Subcutaneous abdominal adipose tissue (tissue), 5 donors: ENCODE data around the gene PCDH15.

ENCODE experiments used
- H3K27ac ChIP-seq: one replicate; pipeline ENCODE4 v1.7.0; 2013; ENCODE audit warnings: low read depth, mild to moderate bottlenecking, inconsistent platforms, low read length, moderate library complexity
- H3K27me3 ChIP-seq, 5 donors: one replicate each; pipeline ENCODE4 v1.7.0; 2013; ENCODE audit warnings: low read length in 5 of 5, inconsistent platforms in 1 of 5; ENCODE audit not compliant: control insufficient read depth in 5 of 5, insufficient read depth in 4 of 5
- H3K36me3 ChIP-seq, 5 donors: one replicate each; pipeline ENCODE4 v1.7.0; 2013; ENCODE audit warnings: low read length in 5 of 5; ENCODE audit not compliant: control insufficient read depth in 5 of 5, insufficient read depth in 5 of 5
- H3K4me1 ChIP-seq, 5 donors: one replicate each; pipeline ENCODE4 v1.7.0; 2013; ENCODE audit warnings: low read length in 5 of 5, mild to moderate bottlenecking in 3 of 5, moderate library complexity in 1 of 5; ENCODE audit not compliant: control insufficient read depth in 5 of 5, insufficient read depth in 5 of 5
- H3K4me3 ChIP-seq, 5 donors: one replicate each; pipeline ENCODE4 v1.7.0; 2013; ENCODE audit warnings: low read length in 5 of 5, low read depth in 1 of 5
- H3K9ac ChIP-seq, 5 donors: one replicate each; pipeline ENCODE4 v1.7.0; 2013; ENCODE audit warnings: low read length in 5 of 5, mild to moderate bottlenecking in 4 of 5, moderate library complexity in 3 of 5
- H3K9me3 ChIP-seq, 5 donors: one replicate each; pipeline ENCODE4 v1.7.0; 2013; ENCODE audit warnings: low read length in 5 of 5; ENCODE audit not compliant: control insufficient read depth in 5 of 5
- donor health status: healthy.
- donor health status: healthy.
- donor health status: healthy.
- donor health status: healthy.
- donor health status: healthy.

The PCDH15 gene

GRCh38 chr10:53997953-53998352, 803.1 kb downstream of the PCDH15 start:
- Histone ChIP-seq H3K4me1 (no peaks in the 10 kb centered on the region), H3K27me3 (no peaks in the 10 kb centered on the region), H3K36me3 (no peaks in the 10 kb centered on the region), H3K4me3 (no peak overlapping the region), H3K27ac (no peak overlapping the region), H3K9me3 (no peaks in the 10 kb centered on the region), H3K9ac (no peak overlapping the region)

- Histone ChIP-seq H3K27me3 (no peaks in the 10 kb centered on the region), H3K36me3 (no peaks in the 10 kb centered on the region), H3K27ac (no peak overlapping the region), H3K4me1 (no peaks in the 10 kb centered on the region), H3K4me3 (no peak overlapping the region), H3K9me3 (peaks cover 0 to 2% (median 0%) of the 10 kb centered on the region in 5 donors), H3K9ac (no peak overlapping the region)
Measured at GRCh38 chr10:53990799-53991238, 810.2 kb downstream of the PCDH15 start.

- no peak overlapping the region for H3K4me3 ChIP-seq
- H3K27ac ChIP-seq: no peak overlapping the region
- no peaks in the 10 kb centered on the region for H3K9me3 ChIP-seq
- no peaks in the 10 kb centered on the region for H3K36me3 ChIP-seq
- no peaks in the 10 kb centered on the region for H3K4me1 ChIP-seq
- no peaks in the 10 kb centered on the region for H3K27me3 ChIP-seq
- no peak overlapping the region for H3K9ac ChIP-seq
Measured at GRCh38 chr10:53983431-53983830, 817.6 kb downstream of the PCDH15 start.

- Histone ChIP-seq H3K27me3 (no peaks in the 10 kb centered on the region), H3K9ac (no peak overlapping the region), H3K4me1 (no peaks in the 10 kb centered on the region), H3K4me3 (no peak overlapping the region), H3K27ac (no peak overlapping the region), H3K9me3 (no peaks in the 10 kb centered on the region), H3K36me3 (no peaks in the 10 kb centered on the region)
Measured at GRCh38 chr10:53980210-53980609, 820.8 kb downstream of the PCDH15 start.

DNA sequence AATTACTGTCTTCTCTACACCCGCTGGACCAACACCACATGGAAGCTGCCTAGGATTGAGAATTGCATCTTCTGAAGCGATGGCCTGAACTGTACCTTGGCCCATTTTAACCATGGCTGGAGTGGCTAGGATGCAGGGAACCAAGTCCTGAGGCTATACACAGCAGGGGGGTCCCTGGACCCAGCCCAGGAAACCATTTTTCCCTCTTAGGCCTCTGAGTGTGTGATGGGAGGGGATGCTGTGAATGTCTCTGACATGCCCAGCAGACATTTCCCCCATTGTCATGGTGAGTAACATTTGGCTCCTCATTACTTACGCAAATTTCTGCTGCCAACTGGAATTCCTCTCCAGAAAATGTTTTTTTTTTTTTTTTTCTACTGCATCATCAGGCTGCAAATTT, 822.7 kb downstream of the PCDH15 start:
- Histone ChIP-seq H3K9me3 (no peaks in the 10 kb centered on the region), H3K9ac (no peak overlapping the region), H3K27me3 (no peaks in the 10 kb centered on the region), H3K4me3 (no peak overlapping the region), H3K4me1 (no peaks in the 10 kb centered on the region), H3K36me3 (no peaks in the 10 kb centered on the region), H3K27ac (no peak overlapping the region)

- no peak overlapping the region for H3K9ac ChIP-seq
- H3K27ac ChIP-seq: no peak overlapping the region
- H3K9me3 ChIP-seq: no peaks in the 10 kb centered on the region
- H3K27me3 ChIP-seq: no peaks in the 10 kb centered on the region
- no peaks in the 10 kb centered on the region for H3K36me3 ChIP-seq
- H3K4me3 ChIP-seq: no peak overlapping the region
- no peaks in the 10 kb centered on the region for H3K4me1 ChIP-seq
Measured at GRCh38 chr10:53977267-53977666, 823.8 kb downstream of the PCDH15 start.

DNA sequence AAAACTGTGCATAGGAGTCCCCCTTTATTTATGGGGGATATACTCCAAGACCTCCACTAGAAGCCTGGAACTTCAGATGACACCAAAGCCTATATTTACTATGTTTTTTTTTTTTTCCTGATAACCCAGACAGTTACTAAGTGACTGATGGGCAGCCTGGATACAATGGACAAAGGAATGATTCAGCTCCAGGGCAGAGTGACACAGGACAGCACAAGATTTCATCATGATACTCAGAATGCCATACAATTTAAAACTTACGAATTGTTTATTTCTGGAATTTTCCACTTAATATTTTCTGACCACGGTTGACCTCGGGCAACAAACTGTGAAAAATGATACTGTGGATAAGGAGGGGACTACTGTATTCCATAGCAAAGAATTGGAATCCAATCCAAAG, 843.6 kb downstream of the PCDH15 start:
- Histone ChIP-seq H3K9ac (no peak overlapping the region), H3K4me3 (no peak overlapping the region), H3K9me3 (no peaks in the 10 kb centered on the region), H3K27ac (no peak overlapping the region), H3K36me3 (no peaks in the 10 kb centered on the region), H3K27me3 (no peaks in the 10 kb centered on the region), H3K4me1 (no peaks in the 10 kb centered on the region)

GRCh38 chr10:53955091-53955490, 845.9 kb downstream of the PCDH15 start:
- Histone ChIP-seq H3K4me1 (no peaks in the 10 kb centered on the region), H3K27ac (no peak overlapping the region), H3K9ac (no peak overlapping the region), H3K9me3 (peaks cover 0 to 6% (median 0%) of the 10 kb centered on the region in 5 donors), H3K4me3 (no peak overlapping the region), H3K27me3 (no peaks in the 10 kb centered on the region), H3K36me3 (no peaks in the 10 kb centered on the region)

DNA sequence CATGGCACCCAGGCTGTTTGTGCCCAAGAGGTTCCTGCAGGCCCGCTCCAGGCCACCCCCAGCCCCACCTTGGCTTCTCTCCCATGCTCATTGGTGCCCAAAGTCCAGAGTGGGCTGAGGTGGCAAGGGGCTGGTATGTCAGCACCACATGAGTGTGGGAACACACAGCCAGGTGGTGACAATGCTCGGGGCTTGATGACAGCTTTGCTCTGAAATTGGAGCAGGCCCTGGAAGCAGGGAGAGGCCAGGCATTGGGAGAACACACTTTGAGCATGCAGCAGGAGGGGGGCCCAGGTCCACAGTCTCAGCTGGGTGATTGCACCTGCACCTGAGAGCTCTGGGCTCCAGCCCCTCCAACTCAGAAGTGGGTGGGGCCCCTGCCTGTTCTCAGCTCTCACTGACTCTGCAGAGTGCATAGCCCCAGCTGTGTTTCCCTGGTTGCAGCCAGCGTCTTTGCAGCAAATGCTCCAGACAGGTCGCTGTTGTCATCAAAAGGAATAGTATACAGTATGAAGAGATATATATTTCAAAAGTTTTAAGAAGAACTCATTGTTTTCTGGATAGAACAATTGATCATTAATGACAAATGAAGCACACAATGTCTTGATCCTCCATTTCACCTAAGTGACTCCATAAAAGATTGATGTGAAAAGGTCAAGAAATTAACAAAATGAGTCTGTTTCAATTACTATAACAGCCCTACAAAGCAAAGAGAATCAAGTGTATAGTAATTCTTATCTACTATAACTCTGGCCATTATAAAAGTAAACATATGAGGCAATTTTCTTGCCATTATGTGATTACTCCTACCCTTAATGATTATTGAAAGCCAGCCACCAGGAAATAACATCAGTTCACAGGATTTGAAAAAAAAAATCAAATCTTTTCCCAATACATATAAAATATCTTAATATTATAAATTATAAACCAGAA, 848.1 kb downstream of the PCDH15 start:
- no peaks in the 10 kb centered on the region for H3K27me3 ChIP-seq
- H3K36me3 ChIP-seq: no peaks in the 10 kb centered on the region
- H3K9ac ChIP-seq: no peak overlapping the region
- H3K4me1 ChIP-seq: no peaks in the 10 kb centered on the region
- no peak overlapping the region for H3K4me3 ChIP-seq
- no peak overlapping the region for H3K27ac ChIP-seq
- H3K9me3 ChIP-seq: peaks cover 0 to 6% (median 0%) of the 10 kb centered on the region in 5 donors

- H3K4me3 ChIP-seq: no peak overlapping the region
- no peaks in the 10 kb centered on the region for H3K36me3 ChIP-seq
- no peaks in the 10 kb centered on the region for H3K27me3 ChIP-seq
- no peak overlapping the region for H3K9ac ChIP-seq
- H3K27ac ChIP-seq: no peak overlapping the region
- H3K9me3 ChIP-seq: no peaks in the 10 kb centered on the region
- no peaks in the 10 kb centered on the region for H3K4me1 ChIP-seq
Measured at GRCh38 chr10:53939654-53940053, 861.4 kb downstream of the PCDH15 start.
